H54 (cell line): ENCODE measurements around the gene COPZ1.

Experiments used
- DNase-seq: peaks from one replicate; pipeline ENCODE4 v3.0.0; 2011; ENCODE audit warnings: low spot score, mixed read lengths; ENCODE audit not compliant: insufficient read length
- FAIRE-seq: peaks from 3 replicates; lab custom pipeline; 2011; peaks lifted over from hg19 to GRCh38; lab: Jason Lieb, UNC
- POLR2A ChIP-seq: IDR thresholded peaks from 2 replicates; pipeline ENCODE4 v1.6.1; 2011; ENCODE audit warnings: low read depth, mild to moderate bottlenecking, low read length

COPZ1 gene

GRCh38 chr12:54390668-54391551 is 66.0 kb downstream of the COPZ1 start:
- FAIRE-seq (no peak), DNase-seq (no peak)
- TF ChIP-seq POLR2A, result no peak

- TF ChIP-seq POLR2A, result no peak
- FAIRE-seq, result no peak
- DNase-seq, result no peak
Measured at GRCh38 chr12:54392485-54393206, 67.7 kb downstream of the COPZ1 start.

GRCh38 chr12:54393207-54393609 is 68.3 kb downstream of the COPZ1 start:
- no peak for DNase-seq
- no peak for TF ChIP-seq POLR2A
- FAIRE-seq, result no peak

- DNase-seq, result no peak
- FAIRE-seq, result no peak
- TF ChIP-seq POLR2A, result no peak
Measured at GRCh38 chr12:54393743-54394142, 68.8 kb downstream of the COPZ1 start.

- DNase-seq (no peak), FAIRE-seq (no peak)
- TF ChIP-seq POLR2A, result no peak
Measured at GRCh38 chr12:54394281-54394719, 69.4 kb downstream of the COPZ1 start.

- FAIRE-seq, result no peak
- TF ChIP-seq POLR2A, result no peak
- no peak for DNase-seq
Measured at GRCh38 chr12:54394986-54395385, 70.1 kb downstream of the COPZ1 start.

- no peak for TF ChIP-seq POLR2A
- FAIRE-seq, result no peak
- no peak for DNase-seq
Measured at GRCh38 chr12:54395545-54395944, 70.6 kb downstream of the COPZ1 start.

GRCh38 chr12:54397157-54397556 is 72.2 kb downstream of the COPZ1 start:
- FAIRE-seq, result no peak
- no peak for TF ChIP-seq POLR2A
- no peak for DNase-seq

GRCh38 chr12:54398218-54398617 is 73.3 kb downstream of the COPZ1 start:
- FAIRE-seq, result no peak
- no peak for TF ChIP-seq POLR2A
- DNase-seq, result no peak

GRCh38 chr12:54398995-54399793 is 74.3 kb downstream of the COPZ1 start:
- DNase-seq (peak; percentile 78), FAIRE-seq (no peak)
- TF ChIP-seq POLR2A, result no peak

GRCh38 chr12:54401119-54401518 is 76.2 kb downstream of the COPZ1 start:
- FAIRE-seq (no peak), DNase-seq (no peak)
- TF ChIP-seq POLR2A, result no peak
